HG03097 (cell line): ENCODE results near the gene PLD4.

Experiments used
- ATAC-seq: cut with Tn5 transposase; IDR thresholded peaks from one replicate; pipeline ENCODE4 v1.9.1; 2021; ENCODE audit not compliant: unreplicated experiment, low FRiP score

PLD4 gene

DNA sequence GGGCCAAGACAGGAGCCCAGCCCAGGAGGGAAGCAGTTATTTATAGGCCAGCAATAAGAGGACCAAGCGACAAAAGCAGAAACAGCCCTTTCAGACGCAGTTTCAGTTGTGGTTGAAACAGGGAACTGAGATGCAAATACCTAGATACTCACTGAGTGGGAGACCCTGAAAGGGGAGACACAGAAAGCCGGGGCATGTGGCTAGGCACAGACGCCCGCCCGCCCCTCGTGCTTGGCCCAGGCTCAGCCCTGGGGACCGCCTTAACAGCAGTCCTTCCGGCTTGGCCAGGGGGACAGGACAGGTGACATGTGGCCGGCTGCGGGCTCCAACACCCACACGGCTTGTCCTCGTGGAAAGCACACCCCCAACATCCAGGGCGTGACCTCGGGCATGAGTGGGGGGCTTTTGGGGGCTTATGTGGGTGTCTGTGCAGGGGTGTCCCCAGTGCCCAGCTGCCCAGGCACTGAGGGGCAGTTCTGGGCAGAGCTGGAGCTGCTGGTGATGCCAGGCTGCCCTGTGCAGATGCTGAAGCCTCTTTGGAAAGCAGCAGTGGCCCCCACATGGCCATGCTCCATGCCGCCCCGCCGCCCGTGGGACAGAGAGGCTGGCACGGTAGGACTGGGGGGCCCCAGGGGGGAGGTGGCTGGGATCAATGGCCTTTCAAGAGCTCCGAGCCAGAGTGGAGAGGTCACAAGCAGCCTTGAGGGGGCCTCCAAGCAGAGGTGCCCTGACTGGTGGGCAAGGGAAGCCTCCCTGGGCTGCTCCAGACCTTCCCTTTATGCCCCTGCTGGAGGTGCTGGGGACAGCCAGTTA is 2.1 kb downstream of the PLD4 start:
- ATAC-seq = peak; percentile 60

- no peak for ATAC-seq
These were observed 2.7 kb downstream of the PLD4 start for GRCh38 chr14:104927432-104927816.

DNA sequence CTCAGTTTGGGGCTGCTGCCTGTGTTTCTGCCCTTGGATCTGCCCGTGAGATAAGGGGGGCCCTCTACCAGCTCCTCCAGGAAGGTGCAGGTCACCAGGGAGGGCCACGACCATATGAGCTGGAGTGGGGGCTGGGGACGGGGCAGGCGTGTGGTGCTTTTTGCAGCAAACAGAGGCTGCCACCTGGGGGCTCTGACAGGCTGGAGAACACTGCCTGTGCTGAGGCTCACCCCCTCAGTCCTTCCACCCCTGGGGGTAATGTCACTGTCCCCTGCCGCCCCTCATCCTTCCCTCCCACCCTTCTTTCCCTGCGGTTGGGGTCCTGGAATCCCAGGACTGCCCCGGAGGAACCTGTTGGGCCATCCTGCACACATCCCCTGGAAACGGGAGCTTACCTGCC is 3.2 kb downstream of the PLD4 start:
- ATAC-seq = no peak

- ATAC-seq = no peak
These were observed 3.9 kb downstream of the PLD4 start for GRCh38 chr14:104928391-104929133.

GRCh38 chr14:104929268-104930230 is 4.9 kb downstream of the PLD4 start:
- ATAC-seq = no peak

GRCh38 chr14:104930526-104931303 is 6.0 kb downstream of the PLD4 start:
- no peak for ATAC-seq

DNA sequence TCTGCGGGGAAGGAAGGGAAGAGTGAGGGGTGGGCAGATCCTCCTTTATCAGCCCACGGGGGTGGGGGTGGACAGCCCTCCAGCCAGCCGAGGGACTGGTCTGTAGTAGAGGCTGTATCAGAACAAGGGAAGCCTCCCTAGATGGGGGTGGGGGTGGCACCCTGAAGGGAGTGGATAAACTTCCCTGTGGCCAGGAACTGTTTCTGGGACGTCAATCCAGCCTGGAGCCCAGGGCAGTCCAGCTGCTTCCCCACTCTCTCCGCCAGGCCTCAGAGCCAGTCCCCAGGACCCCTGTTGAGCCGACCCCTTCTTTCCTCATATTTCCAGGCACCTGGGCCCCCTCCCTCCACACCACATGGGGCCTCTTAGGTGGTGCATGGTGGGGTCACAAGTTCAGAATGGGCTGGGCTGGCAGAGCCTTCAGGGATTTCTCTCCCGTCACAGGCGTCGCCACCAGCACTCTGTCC is 6.7 kb downstream of the PLD4 start:
- ATAC-seq = no peak

- no peak for ATAC-seq
These were observed 7.3 kb downstream of the PLD4 start for GRCh38 chr14:104931771-104932675.

DNA sequence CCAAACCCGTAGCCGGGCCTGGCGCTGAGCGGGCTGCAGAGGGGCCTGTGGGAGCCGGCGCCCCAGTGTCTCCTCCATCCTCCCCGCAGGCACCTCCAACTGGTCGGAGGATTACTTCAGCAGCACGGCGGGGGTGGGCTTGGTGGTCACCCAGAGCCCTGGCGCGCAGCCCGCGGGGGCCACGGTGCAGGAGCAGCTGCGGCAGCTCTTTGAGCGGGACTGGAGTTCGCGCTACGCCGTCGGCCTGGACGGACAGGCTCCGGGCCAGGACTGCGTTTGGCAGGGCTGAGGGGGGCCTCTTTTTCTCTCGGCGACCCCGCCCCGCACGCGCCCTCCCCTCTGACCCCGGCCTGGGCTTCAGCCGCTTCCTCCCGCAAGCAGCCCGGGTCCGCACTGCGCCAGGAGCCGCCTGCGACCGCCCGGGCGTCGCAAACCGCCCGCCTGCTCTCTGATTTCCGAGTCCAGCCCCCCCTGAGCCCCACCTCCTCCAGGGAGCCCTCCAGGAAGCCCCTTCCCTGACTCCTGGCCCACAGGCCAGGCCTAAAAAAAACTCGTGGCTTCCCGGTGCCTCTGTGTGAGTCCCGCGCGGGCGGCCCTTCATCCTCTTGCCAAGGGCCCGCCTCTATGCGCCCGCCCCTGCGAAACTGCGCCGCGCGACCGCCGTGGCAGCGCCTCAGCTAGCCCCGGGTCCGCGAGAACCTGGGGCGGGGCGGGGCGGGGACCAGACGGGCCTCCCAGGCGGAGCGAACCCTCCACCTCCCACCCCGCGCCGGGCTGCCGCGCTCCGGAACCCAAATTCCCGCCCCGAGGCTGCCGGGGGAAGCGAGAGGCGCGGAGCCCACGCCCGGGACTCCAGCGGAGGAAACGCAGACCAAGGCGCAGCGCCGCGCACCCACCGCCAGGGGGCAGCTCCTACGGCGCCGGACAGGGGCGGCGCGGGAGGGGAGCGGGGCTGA is 8.3 kb downstream of the PLD4 start:
- ATAC-seq = no peak

GRCh38 chr14:104933746-104934733 is 9.4 kb downstream of the PLD4 start:
- no peak for ATAC-seq

GRCh38 chr14:104935026-104935650 is 10.5 kb downstream of the PLD4 start:
- no peak for ATAC-seq

- ATAC-seq = no peak
These were observed 11.3 kb downstream of the PLD4 start for GRCh38 chr14:104935955-104936354.

- ATAC-seq = no peak
These were observed 11.9 kb downstream of the PLD4 start for GRCh38 chr14:104936361-104937155.

GRCh38 chr14:104937161-104937560 is 12.5 kb downstream of the PLD4 start:
- no peak for ATAC-seq

DNA sequence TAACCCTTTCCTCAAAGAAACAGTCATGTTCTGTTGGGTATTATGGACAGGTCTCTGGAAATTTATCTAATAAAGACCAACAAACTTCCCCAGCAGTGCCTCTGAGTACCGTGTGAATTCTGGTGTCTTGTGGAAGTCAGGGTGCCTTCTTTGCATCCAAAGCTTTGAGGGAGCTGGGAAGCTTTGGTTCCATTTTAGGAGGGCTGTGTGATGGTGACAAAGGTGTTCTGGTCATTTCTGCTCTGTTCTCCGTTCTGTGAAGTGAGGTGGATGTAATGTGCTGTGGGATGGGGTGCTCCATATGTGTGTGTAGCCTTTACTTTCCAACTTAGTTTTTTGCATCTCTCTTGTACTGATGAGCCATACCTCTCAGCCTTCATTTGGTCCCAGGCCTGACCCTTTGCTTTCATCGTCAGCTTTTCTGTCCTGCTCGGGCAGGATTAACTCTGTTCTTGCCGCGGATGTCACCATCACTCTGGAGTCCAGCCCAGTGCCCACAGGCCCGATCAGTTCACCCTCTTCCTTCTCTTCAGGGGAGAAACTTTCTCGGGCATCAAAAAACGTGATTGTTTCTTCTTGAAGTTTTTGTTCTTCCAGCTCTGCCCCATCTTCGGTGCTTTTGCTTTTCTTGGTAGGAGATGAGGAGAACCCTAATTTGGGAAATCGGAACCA is 13.2 kb downstream of the PLD4 start:
- ATAC-seq = no peak
